OCI-LY7 (cell line): ENCODE results near the gene RNF186. TPM values are rescaled to one million over a fixed set of nuclear protein-coding genes. Genes with fewer than 3 reads are reported as not detected.

Source experiments
- BruUV-seq: library from RNA; stranded (reverse); fragments of 400-500 nt; replicated peaks from 2 replicates; lab custom pipeline; 2021; lab: Mats Ljungman, UMichigan
- CTCF ChIA-PET: fragments of 300-600 bp; sonication (Branson Sonifier 250); formaldehyde crosslinking; loops from one replicate; lab custom pipeline; 2022; ENCODE audit warnings: antibody characterized with exemption; ENCODE audit not compliant: unreplicated experiment; lab: Charles Lee
- POLR2A ChIA-PET: fragments of 300-600 bp; sonication (Branson Sonifier 250); formaldehyde crosslinking; loops from one replicate; lab custom pipeline; 2022; ENCODE audit warnings: antibody characterized with exemption; lab: Charles Lee
- DNase-seq: peaks from one replicate; pipeline ENCODE4 v3.0.0-alpha.2; 2015; ENCODE audit warnings: low spot score
- H2AFZ ChIP-seq: fragments of 200-600 bp; sonication (generic), shearing (Covaris generic); 2 replicates; pipeline ENCODE4 v1.6.1; 2014; ENCODE audit warnings: mild to moderate bottlenecking, antibody characterized with exemption, low read length, moderate library complexity
- H3K27ac ChIP-seq: fragments of 200-600 bp; sonication (generic); 2 replicates; pipeline ENCODE4 v1.5.1; 2014; ENCODE audit warnings: mixed run types, low read depth, mild to moderate bottlenecking, moderate library complexity, low read length, inconsistent platforms; ENCODE audit not compliant: poor library complexity, severe bottlenecking
- H3K36me3 ChIP-seq: fragments of 200-600 bp; sonication (generic); 2 replicates; pipeline ENCODE4 v1.6.1; 2014; ENCODE audit warnings: mild to moderate bottlenecking, antibody characterized with exemption, low read length, moderate library complexity, mixed read lengths; ENCODE audit not compliant: insufficient read depth
- H3K4me1 ChIP-seq: fragments of 200-600 bp; sonication (generic); 2 replicates; pipeline ENCODE4 v1.5.1; 2014; ENCODE audit warnings: mild to moderate bottlenecking, low read length; ENCODE audit not compliant: insufficient read depth, poor library complexity, severe bottlenecking
- H3K4me2 ChIP-seq: fragments of 200-600 bp; sonication (generic); 2 replicates; pipeline ENCODE4 v1.6.1; 2014; ENCODE audit warnings: mild to moderate bottlenecking, low read length
- H3K4me3 ChIP-seq: fragments of 200-600 bp; sonication (generic); 2 replicates; pipeline ENCODE4 v1.5.1; 2014; ENCODE audit warnings: mild to moderate bottlenecking, low read depth, low read length; ENCODE audit not compliant: poor library complexity, severe bottlenecking
- H3K79me2 ChIP-seq: fragments of 200-600 bp; sonication (generic); 2 replicates; pipeline ENCODE4 v1.6.1; 2016; ENCODE audit warnings: low read depth, mild to moderate bottlenecking, low read length, moderate library complexity, mixed read lengths; ENCODE audit not compliant: insufficient read depth
- H3K9me2 ChIP-seq: fragments of 200-600 bp; sonication (generic); 2 replicates; pipeline ENCODE4 v1.6.1; 2016; ENCODE audit warnings: mild to moderate bottlenecking, low read length, mixed read lengths; ENCODE audit not compliant: insufficient read depth
- H3K9me3 ChIP-seq: fragments of 200-600 bp; sonication (generic); 2 replicates; pipeline ENCODE4 v1.6.1; 2014; ENCODE audit warnings: mild to moderate bottlenecking, mixed run types, low read length, mixed read lengths
- H4K20me1 ChIP-seq: fragments of 200-600 bp; sonication (generic); 2 replicates; pipeline ENCODE4 v1.6.1; 2014; ENCODE audit warnings: mild to moderate bottlenecking, antibody characterized with exemption, low read length, moderate library complexity, mixed read lengths; ENCODE audit not compliant: insufficient read depth
- EZH2phosphoT487 ChIP-seq: fragments of 200-600 bp; sonication (generic); IDR thresholded peaks from 2 replicates; pipeline ENCODE4 v1.6.1; 2018; ENCODE audit warnings: low read depth, borderline replicate concordance, mild to moderate bottlenecking, mixed run types, antibody characterized with exemption, low read length, moderate library complexity, mixed read lengths
- intact Hi-C: fragments of 100-400 bp; cut with micrococcal nuclease; formaldehyde crosslinking; loops from one replicate; pipeline ENCODE4 v1.10.0; 2022; ENCODE audit not compliant: unreplicated experiment
- total RNA-seq, 2 experiments: library from RNA; depleted of rRNA in 1 of 2; stranded (reverse); fragments of >200 nt in 1 of 2; shearing (Covaris generic) in 1 of 2; gene quantifications; 2 replicates each; pipeline ENCODE4 v1.2.3, GENCODE V29; 2014 to 2022
- TF ChIP-seq, protein P1 (sequence below): fragments of 200-600 bp; sonication (generic); conservative IDR thresholded peaks from 2 replicates; pipeline ENCODE4 v1.5.1; 2014; ENCODE audit warnings: mild to moderate bottlenecking, antibody characterized with exemption, low read length, moderate library complexity, mixed read lengths

RNF186 gene
- total RNA-seq, 2 experiments from 2014 or later = not detected

DNA sequence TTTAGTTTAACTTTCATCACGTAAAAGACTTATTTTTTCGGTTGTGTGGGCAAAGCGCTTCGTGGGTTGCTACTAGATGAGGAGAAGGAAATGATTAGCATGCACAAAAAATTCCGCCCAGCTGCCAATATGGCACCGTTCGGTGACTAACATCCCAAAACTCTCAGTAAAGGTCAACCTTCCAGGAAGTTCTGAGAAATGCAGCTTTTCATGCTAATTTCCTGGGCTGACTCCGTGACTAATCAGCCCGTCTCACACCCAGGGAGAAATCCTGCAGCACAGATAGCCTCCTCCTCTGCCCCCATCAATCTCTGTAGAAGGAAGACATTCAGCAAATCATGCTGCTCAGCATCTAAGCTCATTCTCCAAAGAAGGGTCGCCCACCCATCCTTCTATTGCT, 49.5 kb downstream of the RNF186 start:
- Histone ChIP-seq H2AFZ (no peak overlapping the region), H3K36me3 (no peaks in the 10 kb centered on the region), H3K27ac (no peak overlapping the region), H3K4me1 (peaks cover 7% of the 10 kb centered on the region), H3K4me3 (no peak overlapping the region), H3K79me2 (no peaks in the 10 kb centered on the region), H3K9me2 (no peaks in the 10 kb centered on the region), H4K20me1 (no peaks in the 10 kb centered on the region), H3K4me2 (no peak overlapping the region), H3K9me3 (no peaks in the 10 kb centered on the region)
- BruUV-seq = no TSS peak
- CTCF ChIA-PET = no interaction called here
- DNase-seq = no peak
- intact Hi-C loops = no loop called here
- POLR2A ChIA-PET = no interaction called here
- TF ChIP-seq, protein P1, sequence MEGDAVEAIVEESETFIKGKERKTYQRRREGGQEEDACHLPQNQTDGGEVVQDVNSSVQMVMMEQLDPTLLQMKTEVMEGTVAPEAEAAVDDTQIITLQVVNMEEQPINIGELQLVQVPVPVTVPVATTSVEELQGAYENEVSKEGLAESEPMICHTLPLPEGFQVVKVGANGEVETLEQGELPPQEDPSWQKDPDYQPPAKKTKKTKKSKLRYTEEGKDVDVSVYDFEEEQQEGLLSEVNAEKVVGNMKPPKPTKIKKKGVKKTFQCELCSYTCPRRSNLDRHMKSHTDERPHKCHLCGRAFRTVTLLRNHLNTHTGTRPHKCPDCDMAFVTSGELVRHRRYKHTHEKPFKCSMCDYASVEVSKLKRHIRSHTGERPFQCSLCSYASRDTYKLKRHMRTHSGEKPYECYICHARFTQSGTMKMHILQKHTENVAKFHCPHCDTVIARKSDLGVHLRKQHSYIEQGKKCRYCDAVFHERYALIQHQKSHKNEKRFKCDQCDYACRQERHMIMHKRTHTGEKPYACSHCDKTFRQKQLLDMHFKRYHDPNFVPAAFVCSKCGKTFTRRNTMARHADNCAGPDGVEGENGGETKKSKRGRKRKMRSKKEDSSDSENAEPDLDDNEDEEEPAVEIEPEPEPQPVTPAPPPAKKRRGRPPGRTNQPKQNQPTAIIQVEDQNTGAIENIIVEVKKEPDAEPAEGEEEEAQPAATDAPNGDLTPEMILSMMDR = no peak

GRCh38 chr1:19764848-19765247, 50.2 kb downstream of the RNF186 start:
- CTCF ChIA-PET = no interaction called here
- POLR2A ChIA-PET = no interaction called here
- Histone ChIP-seq H4K20me1 (no peaks in the 10 kb centered on the region), H3K4me2 (peak overlapping the region; percentile 29; the same call in 1 of the 2 replicates), H3K4me1 (peaks cover 7% of the 10 kb centered on the region), H3K27ac (no peak overlapping the region), H3K9me2 (no peaks in the 10 kb centered on the region), H3K79me2 (no peaks in the 10 kb centered on the region), H2AFZ (no peak overlapping the region), H3K4me3 (no peak overlapping the region), H3K9me3 (no peaks in the 10 kb centered on the region), H3K36me3 (no peaks in the 10 kb centered on the region)
- intact Hi-C loops = no loop called here
- TF ChIP-seq, protein P1 = no peak
- no peak for TF ChIP-seq EZH2phosphoT487
- BruUV-seq = no TSS peak
- DNase-seq = peak; percentile 27

Other genes with a start within 250 kb of the RNF186 start
- 0.33 TPM in 1 of 2 replicates, not detected in the other for gene NBL1, start 171.0 kb downstream of the RNF186 start, total RNA-seq (2014; rRNA removed; shearing (Covaris generic))
- gene NBL1, start 171.0 kb downstream of the RNF186 start, total RNA-seq (2022) = not detected in 2 replicates
- gene HTR6, start 150.4 kb downstream of the RNF186 start, total RNA-seq (2014; rRNA removed; shearing (Covaris generic)) = not detected in 2 replicates
- gene HTR6, start 150.4 kb downstream of the RNF186 start, total RNA-seq (2022) = not detected in 2 replicates
- 0.31 and 1.2 TPM in 2 replicates for gene TMCO4, start 15.4 kb downstream of the RNF186 start, total RNA-seq (2014; rRNA removed; shearing (Covaris generic))
- gene TMCO4, start 15.4 kb downstream of the RNF186 start, total RNA-seq (2022) = 7.8 and 8.1 TPM in 2 replicates
- gene OTUD3, start 67.1 kb upstream of the RNF186 start, total RNA-seq (2014; rRNA removed; shearing (Covaris generic)) = 5.6 and 7.3 TPM in 2 replicates
- gene OTUD3, start 67.1 kb upstream of the RNF186 start, total RNA-seq (2022) = 12.2 and 14.7 TPM in 2 replicates
- not detected in 2 replicates for gene PLA2G2E, start 108.3 kb upstream of the RNF186 start, total RNA-seq (2014; rRNA removed; shearing (Covaris generic))
- not detected in 2 replicates for gene PLA2G2E, start 108.3 kb upstream of the RNF186 start, total RNA-seq (2022)
- not detected in 2 replicates for gene PLA2G2A, start 164.3 kb upstream of the RNF186 start, total RNA-seq (2014; rRNA removed; shearing (Covaris generic))
- not detected in 2 replicates for gene PLA2G2A, start 164.3 kb upstream of the RNF186 start, total RNA-seq (2022)